GM23338 (cell line): ENCODE measurements around the gene SNAP25.

Experiments used
- EZH2 ChIP-seq: fragments of 200-600 bp; sonication (generic); IDR thresholded peaks from one replicate; pipeline ENCODE4 v1.8.0; 2017; ENCODE audit warnings: antibody characterized with exemption, mild to moderate bottlenecking, low read depth; ENCODE audit not compliant: unreplicated experiment
- EZH2phosphoT487 ChIP-seq: fragments of 200-600 bp; sonication (generic); IDR thresholded peaks from one replicate; pipeline ENCODE4 v1.8.1; 2018; ENCODE audit warnings: antibody characterized with exemption; ENCODE audit not compliant: unreplicated experiment
- POLR2AphosphoS5 ChIP-seq: IDR thresholded peaks from 2 replicates; pipeline ENCODE4 v1.6.1; 2016; ENCODE audit warnings: antibody characterized with exemption, low read depth
- TF ChIP-seq, protein P1 (sequence below), 2 experiments: fragments of 200-600 bp in 1 of 2; sonication (generic) in 1 of 2; conservative IDR thresholded peaks; 2 replicates each; pipeline versions ENCODE4 v1.5.1 to v1.6.1; 2016 to 2017; ENCODE audit warnings: antibody characterized with exemption in 2 of 2, low read depth in 2 of 2, mild to moderate bottlenecking in 2 of 2, moderate library complexity in 1 of 2

DNA sequence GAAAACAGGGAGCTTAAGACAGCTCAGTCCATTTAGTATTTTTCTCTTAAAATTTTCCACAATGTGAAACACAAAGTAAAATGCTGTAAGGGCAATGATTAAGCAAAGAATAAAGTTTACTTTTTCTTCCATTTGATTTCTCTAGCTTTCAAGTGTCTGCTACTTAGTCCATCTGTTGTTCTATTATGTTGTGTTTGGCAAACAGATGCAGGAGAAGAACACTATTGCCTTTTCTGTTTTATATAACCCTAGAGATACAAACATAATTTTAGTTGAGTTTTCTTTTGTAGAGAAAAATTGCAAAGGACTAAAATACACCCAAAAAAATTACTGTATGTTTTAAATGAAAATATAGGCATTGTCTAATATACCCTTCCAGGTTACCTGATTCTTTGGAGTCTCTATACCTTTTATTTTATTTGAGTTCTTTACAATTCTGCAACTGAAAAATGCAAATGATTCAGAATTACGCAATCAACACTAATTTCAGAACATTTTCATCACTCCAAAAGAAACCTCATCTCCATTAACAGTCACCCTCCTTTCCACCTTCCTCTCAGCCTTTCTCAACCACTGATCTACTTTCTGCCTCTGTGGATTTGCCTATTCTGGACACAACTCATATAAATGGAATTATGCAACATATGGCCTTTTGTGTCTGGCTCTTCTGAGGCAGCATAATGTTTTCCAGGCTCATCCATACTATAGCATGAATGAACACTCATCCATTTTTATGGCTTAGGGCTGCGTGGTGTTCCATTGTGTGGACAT is 118.5 kb downstream of the SNAP25 start:
- TF ChIP-seq, protein P1, sequence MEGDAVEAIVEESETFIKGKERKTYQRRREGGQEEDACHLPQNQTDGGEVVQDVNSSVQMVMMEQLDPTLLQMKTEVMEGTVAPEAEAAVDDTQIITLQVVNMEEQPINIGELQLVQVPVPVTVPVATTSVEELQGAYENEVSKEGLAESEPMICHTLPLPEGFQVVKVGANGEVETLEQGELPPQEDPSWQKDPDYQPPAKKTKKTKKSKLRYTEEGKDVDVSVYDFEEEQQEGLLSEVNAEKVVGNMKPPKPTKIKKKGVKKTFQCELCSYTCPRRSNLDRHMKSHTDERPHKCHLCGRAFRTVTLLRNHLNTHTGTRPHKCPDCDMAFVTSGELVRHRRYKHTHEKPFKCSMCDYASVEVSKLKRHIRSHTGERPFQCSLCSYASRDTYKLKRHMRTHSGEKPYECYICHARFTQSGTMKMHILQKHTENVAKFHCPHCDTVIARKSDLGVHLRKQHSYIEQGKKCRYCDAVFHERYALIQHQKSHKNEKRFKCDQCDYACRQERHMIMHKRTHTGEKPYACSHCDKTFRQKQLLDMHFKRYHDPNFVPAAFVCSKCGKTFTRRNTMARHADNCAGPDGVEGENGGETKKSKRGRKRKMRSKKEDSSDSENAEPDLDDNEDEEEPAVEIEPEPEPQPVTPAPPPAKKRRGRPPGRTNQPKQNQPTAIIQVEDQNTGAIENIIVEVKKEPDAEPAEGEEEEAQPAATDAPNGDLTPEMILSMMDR (conservative IDR thresholded peaks at IDR 0.05; ENCODE audit: low read depth in 2 of 2): no peak
- no peak for TF ChIP-seq EZH2
- no peak for TF ChIP-seq POLR2AphosphoS5
- TF ChIP-seq EZH2phosphoT487: no peak
